Panc1 (cell line): Measurements from ENCODE around the gene FAM13A. TPM values are rescaled to one million over a fixed set of nuclear protein-coding genes. Genes with fewer than 3 reads are reported as not detected.

ENCODE experiments used
- ATAC-seq: fragments of 200-7000 bp; cut with Tn5 transposase; 2 replicates; pipeline ENCODE4 v1.9.1; 2020; ENCODE audit warnings: mild to moderate bottlenecking, moderate library complexity
- BruUV-seq: library from RNA; stranded (reverse); fragments of 400-500 nt; replicated peaks from 2 replicates; lab custom pipeline; 2021; lab: Mats Ljungman, UMichigan
- CTCF ChIA-PET: fragments of 300-600 bp; sonication (Branson Sonifier 250); formaldehyde crosslinking; loops from one replicate; lab custom pipeline; 2022; ENCODE audit warnings: antibody characterized with exemption; lab: Charles Lee
- POLR2A ChIA-PET: fragments of 300-600 bp; sonication (Branson Sonifier 250); formaldehyde crosslinking; loops from one replicate; lab custom pipeline; 2022; ENCODE audit warnings: antibody characterized with exemption; lab: Charles Lee
- DNase-seq: peaks from one replicate; pipeline ENCODE4 v3.0.0-alpha.2; 2010; ENCODE audit warnings: low read depth, low spot score
- H3K27ac ChIP-seq: 2 replicates; pipeline ENCODE4 v1.5.1; 2011; ENCODE audit warnings: mild to moderate bottlenecking, low read length, inconsistent platforms
- H3K27me3 ChIP-seq: fragments of 200-500 bp; sonication (Bioruptor generic); 2 replicates; pipeline ENCODE4 v1.6.0; 2014; ENCODE audit warnings: low read length, inconsistent platforms; ENCODE audit not compliant: control insufficient read depth, insufficient read depth
- H3K36me3 ChIP-seq: fragments of 200-500 bp; sonication (Bioruptor generic); 2 replicates; pipeline ENCODE4 v1.5.1; 2014; ENCODE audit warnings: inconsistent platforms, mild to moderate bottlenecking, low read length, moderate library complexity; ENCODE audit not compliant: control insufficient read depth, insufficient read depth
- H3K4me1 ChIP-seq: 2 replicates; pipeline ENCODE4 v1.5.1; 2011; ENCODE audit warnings: inconsistent platforms, mild to moderate bottlenecking, low read length, moderate library complexity; ENCODE audit not compliant: control insufficient read depth, insufficient read depth
- H3K4me3 ChIP-seq, 2 experiments: 2 replicates each; pipeline ENCODE4 v1.5.1; 2011 to 2012; ENCODE audit warnings: low read depth in 2 of 2, low read length in 2 of 2, mild to moderate bottlenecking in 2 of 2, inconsistent platforms in 1 of 2, moderate library complexity in 1 of 2
- H3K9me3 ChIP-seq: fragments of 200-500 bp; sonication (Bioruptor generic); 2 replicates; pipeline ENCODE4 v1.5.1; 2014; ENCODE audit warnings: low read depth, mild to moderate bottlenecking, inconsistent platforms, low read length, moderate library complexity; ENCODE audit not compliant: control insufficient read depth, insufficient read depth
- CTCF ChIP-seq: fragments of 450-650 bp; IDR thresholded peaks from 2 replicates; pipeline ENCODE4 v1.5.1; 2017; ENCODE audit warnings: mild to moderate bottlenecking
- POLR2AphosphoS5 ChIP-seq: IDR thresholded peaks from 2 replicates; pipeline ENCODE4 v1.6.1; 2012; ENCODE audit warnings: mild to moderate bottlenecking, low read depth, low read length, moderate library complexity
- REST ChIP-seq, 2 experiments: IDR thresholded peaks; 2 replicates each; pipeline ENCODE4 v1.6.1; 2011 to 2012; ENCODE audit warnings: low read depth in 2 of 2, control low read depth in 1 of 2, low read length in 1 of 2, mild to moderate bottlenecking in 1 of 2, moderate library complexity in 1 of 2; ENCODE audit not compliant: insufficient read depth in 1 of 2
- SIN3A ChIP-seq: IDR thresholded peaks from 2 replicates; pipeline ENCODE4 v1.6.1; 2012; ENCODE audit warnings: low read depth, mild to moderate bottlenecking, low read length, moderate library complexity, borderline replicate concordance; ENCODE audit not compliant: insufficient read depth
- TCF7L2 ChIP-seq: IDR thresholded peaks from 2 replicates; pipeline ENCODE4 v1.6.1; 2011; ENCODE audit warnings: mild to moderate bottlenecking, low read depth, low read length, inconsistent platforms
- in situ Hi-C: cut with HindIII; loops from 2 replicates; pipeline ENCODE4 v1.10.0; 2016; ENCODE audit warnings: low sequenced_read_pairs, low pct_unique_long_range_greater_than_20kb
- intact Hi-C: fragments of 100-400 bp; cut with micrococcal nuclease; formaldehyde crosslinking; loops from one replicate; pipeline ENCODE4 v1.10.0; 2022; ENCODE audit not compliant: unreplicated experiment
- total RNA-seq: library from RNA; stranded (reverse); gene quantifications from one replicate; pipeline ENCODE4 v1.2.1, GENCODE V29; 2021; ENCODE audit not compliant: unreplicated experiment

The FAM13A gene
- total RNA-seq, 1 experiment from 2014 or later, result 5.8 TPM

GRCh38 chr4:88933414-88934160, 123.4 kb downstream of the FAM13A start:
- intact Hi-C loops, result no loop called here
- no peaks in the 10 kb centered on the region for H3K36me3 ChIP-seq
- CTCF ChIA-PET, result no interaction called here
- no peak overlapping the region for H3K4me3 ChIP-seq
- in situ Hi-C loops, result no loop called here
- BruUV-seq, result no TSS peak
- TF ChIP-seq SIN3A (no peak), POLR2AphosphoS5 (no peak), REST (IDR thresholded peaks at IDR 0.05; ENCODE audit: insufficient read depth in 1 of 2, low read depth in 2 of 2, low read length in 1 of 2) (no peak), CTCF (no peak), TCF7L2 (no peak)
- H3K27ac ChIP-seq, result no peak overlapping the region
- POLR2A ChIA-PET, result no interaction called here
- no peak for ATAC-seq
- no peaks in the 10 kb centered on the region for H3K27me3 ChIP-seq
- no peaks in the 10 kb centered on the region for H3K4me1 ChIP-seq
- DNase-seq, result no peak
- no peaks in the 10 kb centered on the region for H3K9me3 ChIP-seq

GRCh38 chr4:88928852-88929251, 128.1 kb downstream of the FAM13A start:
- no peak overlapping the region for H3K4me3 ChIP-seq
- ChIA-PET POLR2A (no interaction called here), CTCF (no interaction called here)
- DNase-seq (no peak), ATAC-seq (no peak)
- BruUV-seq, result no TSS peak
- H3K36me3 ChIP-seq, result no peaks in the 10 kb centered on the region
- no peak overlapping the region for H3K27ac ChIP-seq
- no peaks in the 10 kb centered on the region for H3K9me3 ChIP-seq
- no peaks in the 10 kb centered on the region for H3K4me1 ChIP-seq
- H3K27me3 ChIP-seq, result no peaks in the 10 kb centered on the region
- no peak for TF ChIP-seq SIN3A
- TF ChIP-seq REST (IDR thresholded peaks at IDR 0.05; ENCODE audit: insufficient read depth in 1 of 2, low read depth in 2 of 2, low read length in 1 of 2), result no peak
- TF ChIP-seq TCF7L2, result no peak
- TF ChIP-seq POLR2AphosphoS5, result no peak
- no peak for TF ChIP-seq CTCF
- in situ Hi-C loops, result no loop called here
- intact Hi-C loops, result no loop called here
